ENCODE measurements around the gene CASTOR1.

The CASTOR1 gene

DNA sequence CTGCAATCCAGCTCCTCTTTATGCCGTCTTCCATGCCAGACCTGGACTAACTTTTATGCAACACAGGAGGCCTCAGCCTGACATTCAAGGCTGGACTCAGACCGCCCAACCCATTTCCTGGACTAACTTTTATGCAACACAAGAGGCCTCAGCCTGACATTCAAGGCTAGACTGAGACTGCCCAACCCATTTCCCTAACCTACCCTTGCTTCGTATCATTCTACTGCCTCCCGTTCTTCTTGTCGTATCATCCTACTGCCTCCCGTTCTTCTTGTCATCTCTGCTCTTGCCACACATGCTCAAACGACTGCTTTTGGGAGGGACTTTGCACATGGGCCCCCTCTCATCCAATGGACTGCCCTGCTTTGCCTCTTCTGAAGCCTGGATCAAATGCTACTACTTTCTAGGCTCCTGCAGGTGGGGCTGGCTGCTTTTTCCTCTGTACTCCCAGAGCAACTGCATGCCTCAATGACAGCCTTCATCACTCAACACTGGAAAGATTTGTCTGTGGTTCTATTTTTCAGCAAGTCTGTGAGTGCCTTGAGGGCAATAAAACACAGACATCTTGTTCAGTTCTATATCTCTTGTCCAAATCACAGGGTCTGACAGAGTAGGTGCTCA, 29.6 kb upstream of the CASTOR1 start:
- DNase-seq, result no peak

DNA sequence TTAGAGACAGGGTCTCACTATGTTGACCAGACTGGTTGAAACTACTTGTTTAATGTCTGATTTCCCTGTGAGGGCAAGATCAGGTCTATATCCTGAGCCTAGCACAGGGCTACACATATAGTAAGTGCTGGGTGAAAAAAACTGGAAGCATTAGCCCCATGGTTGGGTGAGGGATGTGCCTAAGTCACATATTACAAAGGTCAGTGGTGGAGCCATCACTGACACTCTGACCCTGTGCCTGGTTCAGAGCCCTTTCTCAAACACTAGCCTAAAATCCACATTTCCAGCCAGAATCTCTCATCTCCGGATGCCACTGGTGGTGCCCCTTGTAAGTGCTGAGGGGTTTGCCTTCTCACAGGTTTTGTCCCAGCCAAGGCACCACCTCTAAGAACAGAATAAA, 28.5 kb upstream of the CASTOR1 start:
- no peak for DNase-seq

DNA sequence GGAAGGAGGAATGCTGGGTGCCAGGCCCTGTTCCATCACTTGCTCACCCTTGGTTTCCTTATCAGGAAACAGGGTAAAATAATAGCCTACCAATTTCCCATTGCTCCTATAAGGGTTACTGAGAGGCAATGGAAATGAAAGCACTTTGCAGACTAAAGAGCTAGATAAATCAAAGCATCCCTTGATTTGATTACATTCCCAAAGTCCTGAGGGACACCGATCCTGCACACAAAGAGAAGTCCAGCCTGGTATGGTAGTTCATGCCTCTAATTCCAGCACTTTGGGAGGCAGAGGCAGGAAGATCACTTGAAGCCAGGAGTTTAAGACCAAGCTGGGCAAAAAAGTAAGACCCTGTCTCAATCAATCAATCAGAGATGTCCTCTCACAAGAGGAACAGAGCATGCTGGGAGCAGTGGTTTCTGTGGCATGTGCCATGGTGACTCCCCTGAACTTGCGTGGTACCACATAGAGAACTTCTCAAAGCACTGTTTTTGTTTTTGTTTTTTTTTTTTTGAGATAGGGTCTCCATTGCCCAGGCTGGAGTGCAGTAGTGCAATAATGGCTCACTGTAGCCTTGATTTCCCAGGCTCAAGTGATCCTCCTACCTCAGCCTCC, 26.8 kb upstream of the CASTOR1 start:
- DNase-seq, result no peak

GRCh38 chr22:30314915-30315314, 25.6 kb upstream of the CASTOR1 start:
- peak; percentile 48 to 53 for DNase-seq

- no peak for DNase-seq
These were observed 24.4 kb upstream of the CASTOR1 start for GRCh38 chr22:30313527-30314363.

- DNase-seq, result no peak
These were observed 22.7 kb upstream of the CASTOR1 start for GRCh38 chr22:30312053-30312452.

GRCh38 chr22:30310881-30311771, 21.8 kb upstream of the CASTOR1 start:
- no peak for DNase-seq

DNA sequence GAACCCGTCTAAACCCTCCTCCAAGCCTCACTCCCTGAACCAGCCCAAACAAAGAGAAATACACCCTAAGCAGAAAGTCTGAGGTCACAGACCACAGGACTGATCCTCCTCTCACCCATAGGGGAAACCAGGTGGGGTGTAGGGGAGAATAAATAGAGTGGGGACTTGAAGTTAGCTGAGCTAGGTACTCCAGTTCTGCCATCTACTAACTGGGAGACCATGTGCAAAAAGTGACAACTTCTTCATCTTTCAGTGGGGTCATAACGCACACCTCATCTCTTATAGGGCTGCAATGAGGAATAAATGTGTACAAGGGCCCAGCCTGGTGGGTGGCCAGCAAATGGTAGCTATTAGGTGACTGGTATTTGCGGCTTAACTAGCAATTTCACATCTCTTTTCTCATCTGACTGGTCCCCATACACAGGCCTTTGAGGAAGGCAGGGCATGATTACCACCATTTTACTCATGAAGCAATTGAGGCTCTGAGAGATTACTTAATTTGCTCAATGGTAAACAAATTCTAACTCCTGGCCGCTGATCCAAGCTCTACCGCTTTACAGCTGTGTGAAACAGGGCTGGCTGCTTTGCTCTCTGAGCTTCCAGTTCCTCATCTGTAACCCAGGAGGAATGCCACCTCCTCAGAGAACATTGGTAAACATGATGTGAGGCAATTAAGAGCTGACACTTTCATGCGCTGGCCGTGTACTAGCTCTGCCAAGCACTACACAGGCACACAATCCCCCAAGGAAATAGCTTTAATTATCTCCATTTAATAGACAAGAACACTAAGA, 20.8 kb upstream of the CASTOR1 start:
- no peak for DNase-seq

DNA sequence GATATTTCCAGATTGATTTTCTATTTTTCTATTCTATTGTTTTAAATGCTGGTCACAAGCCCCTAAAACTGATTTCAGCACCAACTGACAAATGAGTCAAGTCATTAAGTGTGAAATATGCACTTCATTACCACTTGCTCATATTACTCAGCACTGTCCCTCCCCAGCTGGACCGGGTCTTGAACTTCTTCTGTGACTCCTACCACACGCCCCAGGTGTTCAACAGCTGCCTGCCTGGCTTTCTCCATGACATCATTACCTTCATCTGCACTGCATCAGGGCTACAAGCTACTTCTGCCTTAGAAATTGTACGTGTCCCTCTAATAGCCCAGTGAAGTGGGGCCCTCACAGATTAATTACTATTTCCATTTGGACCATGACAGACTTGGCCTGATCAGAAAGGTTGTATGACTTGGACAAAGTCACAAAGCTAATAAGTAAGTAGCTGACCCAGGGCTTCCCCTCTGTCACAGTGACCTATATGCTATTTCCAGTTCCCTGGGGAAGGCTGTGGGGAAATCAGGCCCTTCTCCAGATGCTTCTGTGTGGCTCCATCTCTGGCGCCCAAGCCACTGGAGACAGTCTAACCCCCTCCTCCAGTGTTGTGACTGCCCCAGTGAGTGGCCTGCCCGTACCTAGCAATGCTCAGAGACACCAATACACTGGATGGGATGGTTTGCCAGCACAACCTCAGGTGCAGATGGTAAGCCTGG, 19.4 kb upstream of the CASTOR1 start:
- DNase-seq, result peak in 1 of 2 donors; percentile 43

DNA sequence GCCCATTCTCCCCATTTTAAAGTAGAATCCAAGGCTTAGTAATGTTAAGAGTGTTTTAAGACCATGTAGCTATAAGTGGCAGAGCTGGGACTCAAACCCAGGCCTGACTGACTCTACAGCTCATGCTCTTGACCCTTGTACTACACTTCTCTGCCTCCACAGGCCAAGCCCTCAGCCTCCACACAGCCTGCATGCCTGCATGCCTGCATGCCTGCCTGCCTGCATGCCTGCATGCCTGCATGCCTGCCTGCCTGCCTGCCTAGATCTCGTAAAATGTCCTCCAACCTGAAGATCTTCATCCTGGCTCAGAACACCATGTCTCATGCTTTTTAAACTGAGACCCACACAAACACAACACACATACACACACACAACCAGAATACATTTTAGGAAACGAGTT, 18.8 kb upstream of the CASTOR1 start:
- no peak for DNase-seq

GRCh38 chr22:30307041-30307574, 17.8 kb upstream of the CASTOR1 start:
- DNase-seq, result no peak

DNA sequence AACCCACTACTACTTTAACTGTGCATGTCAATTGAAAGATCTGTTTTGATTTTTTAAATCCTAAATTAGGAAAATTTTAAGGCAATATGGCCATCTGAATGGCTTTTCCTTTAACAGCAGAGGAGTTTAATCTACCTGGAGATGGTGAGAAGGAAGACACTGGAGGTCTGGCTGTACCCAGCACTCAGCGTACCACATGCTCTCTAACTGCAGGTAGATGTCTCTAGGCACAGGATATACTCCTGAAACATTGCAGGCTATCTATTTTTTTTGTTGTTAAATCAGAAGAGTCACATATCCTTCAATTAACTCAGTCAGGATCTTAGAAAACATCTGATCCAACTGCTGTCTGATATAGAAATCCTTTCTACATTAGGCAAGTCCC, 17.3 kb upstream of the CASTOR1 start:
- no peak for DNase-seq

- DNase-seq, result no peak
These were observed 16.8 kb upstream of the CASTOR1 start for GRCh38 chr22:30305906-30306626.

- DNase-seq, result peak in 1 of 2 donors; percentile 26
These were observed 16.2 kb upstream of the CASTOR1 start for GRCh38 chr22:30305519-30305905.

- DNase-seq, result no peak
These were observed 15.4 kb upstream of the CASTOR1 start for GRCh38 chr22:30304495-30305244.

DNA sequence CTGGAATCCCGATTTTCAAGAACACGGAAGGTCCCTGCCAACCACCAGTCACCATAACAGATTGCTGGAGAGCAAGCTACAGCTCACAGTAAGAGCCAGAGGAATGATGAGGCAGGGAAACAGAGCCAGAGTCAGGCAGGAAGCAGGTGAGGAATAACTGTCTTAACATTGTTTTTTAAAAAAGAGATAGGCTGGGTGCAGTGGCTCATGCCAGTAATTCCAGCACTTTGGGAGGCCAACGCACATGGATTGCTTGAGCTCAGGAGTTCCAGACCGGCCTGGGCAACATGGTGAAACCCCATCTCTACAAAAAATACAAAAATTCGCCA, 13.5 kb upstream of the CASTOR1 start:
- no peak for DNase-seq

- no peak for DNase-seq
These were observed 12.9 kb upstream of the CASTOR1 start for GRCh38 chr22:30301995-30302809.

DNA sequence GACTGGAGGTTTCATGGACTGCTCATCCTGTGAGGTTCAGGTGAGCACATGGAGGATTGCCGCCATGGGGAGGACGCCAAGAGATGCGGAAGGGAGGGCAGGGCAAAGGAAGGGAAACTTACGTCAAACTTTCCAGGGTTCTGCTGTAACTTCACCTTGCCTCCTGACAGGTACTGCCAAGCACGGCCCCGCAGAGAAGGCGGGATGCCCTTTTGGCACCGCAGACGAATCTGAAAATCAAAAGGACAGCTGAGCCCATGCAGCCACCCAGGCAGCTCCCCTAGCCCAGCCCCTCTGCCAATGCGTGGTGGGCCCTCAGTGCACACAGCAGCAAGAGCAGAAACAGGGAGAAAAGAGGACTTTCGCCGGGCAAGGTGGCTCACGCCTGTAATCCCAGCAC, 10.0 kb upstream of the CASTOR1 start:
- DNase-seq, result no peak

Data from activated CD4-positive, alpha-beta T cell treated with anti-CD3 and anti-CD28 coated beads for 4 hours (primary cell).